Stimulated activated CD4-positive, alpha-beta T cell treated with anti-CD3 and anti-CD28 coated beads, Interleukin-15, amount 100 ng/mL, for 24 hours (primary cell): ENCODE measurements around the gene ZCCHC2.
A peak's percentile ranks its signal among the peaks of the same experiment; 100 is the strongest.

Source experiments
- DNase-seq: peaks from one replicate; pipeline ENCODE4 v3.0.0-alpha.2; 2020

Gene ZCCHC2

GRCh38 chr18:62512532-62512931 is 10.3 kb upstream of the ZCCHC2 start:
- DNase-seq = no peak

DNA sequence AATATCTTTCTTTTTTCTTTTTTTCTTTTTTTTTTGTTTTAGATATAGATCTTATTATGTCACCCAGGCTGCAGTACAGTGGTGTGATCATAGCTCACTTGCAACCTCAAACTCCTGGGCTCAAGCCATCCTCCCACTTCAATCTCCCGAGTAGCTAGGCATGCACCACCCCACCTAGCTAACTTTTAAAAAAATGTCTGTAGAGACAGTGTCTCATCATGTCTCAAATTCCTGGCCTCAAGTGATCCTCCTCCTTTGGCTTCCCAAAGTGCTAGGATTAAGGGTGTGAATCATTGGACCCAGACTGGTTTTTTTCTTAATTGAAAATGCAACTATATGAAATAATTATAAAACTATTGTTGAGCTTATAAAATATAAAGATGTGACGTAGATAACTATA is 9.8 kb upstream of the ZCCHC2 start:
- DNase-seq = no peak

GRCh38 chr18:62514570-62514969 is 8.3 kb upstream of the ZCCHC2 start:
- no peak for DNase-seq

GRCh38 chr18:62516242-62516641 is 6.6 kb upstream of the ZCCHC2 start:
- DNase-seq = no peak

DNA sequence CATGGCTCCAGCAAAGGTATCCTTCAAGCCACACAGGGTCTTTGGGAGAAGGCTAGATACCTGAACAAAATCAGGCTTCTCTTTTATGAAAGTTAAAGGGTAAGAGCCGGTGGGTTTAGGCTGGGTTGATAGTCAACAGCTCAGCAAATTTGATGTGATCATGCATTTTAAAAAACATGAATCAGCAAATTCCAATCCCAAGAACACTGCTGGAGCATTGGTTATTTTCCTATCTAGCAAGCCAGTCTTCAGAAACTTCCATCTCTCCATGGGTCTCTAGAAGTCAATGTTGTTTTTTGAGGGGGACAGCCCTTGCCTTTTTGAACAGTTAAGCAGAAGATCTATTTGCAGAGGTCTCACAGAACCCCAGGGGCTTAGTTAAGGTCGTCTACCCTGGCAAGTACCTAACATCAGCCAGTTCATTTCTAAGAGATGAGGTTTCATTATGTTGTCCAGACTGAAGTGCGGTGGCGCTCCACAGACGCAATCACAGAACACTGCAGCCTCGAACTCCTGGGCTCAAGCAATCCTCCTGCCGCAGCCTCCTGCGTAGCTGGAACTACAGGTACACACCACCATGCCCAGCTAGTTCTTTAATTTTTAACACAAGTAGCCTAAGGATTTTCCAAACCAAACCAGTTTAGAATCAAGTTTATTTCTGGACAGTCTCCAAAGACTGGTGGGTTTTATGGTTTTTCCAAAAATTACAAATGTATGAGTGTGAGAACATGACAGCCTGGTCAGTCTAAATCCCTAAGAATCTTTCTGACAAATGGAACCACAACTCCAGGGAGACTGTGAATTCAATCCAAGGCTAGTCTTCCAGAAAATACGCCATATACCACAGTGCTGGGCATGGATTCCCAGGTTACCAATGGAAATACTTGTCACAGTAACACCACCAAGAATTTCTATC is 4.1 kb upstream of the ZCCHC2 start:
- no peak for DNase-seq

- no peak for DNase-seq
Observed at GRCh38 chr18:62519684-62520083, 3.1 kb upstream of the ZCCHC2 start.

DNA sequence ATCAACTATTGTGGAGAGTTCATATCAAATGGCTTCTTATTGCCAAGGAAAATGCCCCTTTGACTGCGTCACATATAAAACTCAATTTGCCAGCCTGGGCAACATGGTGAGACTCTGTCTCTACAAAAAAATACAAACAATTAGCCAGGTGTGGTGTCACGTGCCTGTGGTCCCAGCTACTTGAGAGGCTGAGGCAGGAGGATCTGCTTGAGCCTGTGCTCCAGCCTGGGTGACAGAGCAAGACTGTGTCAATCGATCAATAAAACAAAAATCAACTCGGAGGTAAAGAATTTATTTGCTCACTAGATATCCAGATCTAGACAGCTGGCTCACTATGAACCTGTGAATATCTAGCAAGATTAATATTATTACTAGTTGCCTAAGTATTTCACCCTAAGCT is 1.7 kb upstream of the ZCCHC2 start:
- no peak for DNase-seq

DNA sequence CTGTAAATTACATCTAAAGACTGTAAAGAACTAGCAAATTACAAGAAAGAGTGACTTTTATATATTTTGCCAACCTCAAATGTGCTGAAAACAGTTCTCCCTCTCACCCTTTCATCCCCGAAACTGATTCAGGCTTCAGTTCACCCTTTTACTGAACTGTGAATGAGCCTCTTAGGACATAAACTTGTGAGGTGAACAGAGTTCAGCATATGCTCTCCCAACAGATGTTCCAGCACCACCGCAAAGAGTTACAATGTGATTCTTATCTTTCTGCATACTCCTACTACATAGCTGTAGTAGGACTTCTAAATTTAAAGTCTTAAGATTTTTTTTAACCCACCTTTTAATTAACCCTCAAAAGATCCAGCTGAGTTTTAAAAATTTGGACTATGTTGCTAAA is 1.2 kb upstream of the ZCCHC2 start:
- DNase-seq = no peak

DNA sequence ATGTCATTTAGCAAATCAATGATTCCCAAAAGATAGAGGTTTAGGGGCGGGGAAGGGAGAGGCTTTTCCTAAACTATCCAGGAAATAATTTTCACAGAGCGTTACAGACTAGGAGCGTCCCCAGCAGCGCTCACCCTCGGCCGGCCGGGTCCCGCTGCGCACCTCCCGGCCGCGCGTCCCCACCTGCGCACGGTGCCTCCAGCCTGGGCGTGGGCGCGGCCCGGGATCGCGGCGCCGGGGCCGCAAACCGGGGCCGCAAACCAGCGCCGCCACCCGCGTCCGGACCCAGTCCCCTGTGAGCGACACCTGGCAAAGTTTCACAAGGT is 684 bp upstream of the ZCCHC2 start:
- DNase-seq = no peak

DNA sequence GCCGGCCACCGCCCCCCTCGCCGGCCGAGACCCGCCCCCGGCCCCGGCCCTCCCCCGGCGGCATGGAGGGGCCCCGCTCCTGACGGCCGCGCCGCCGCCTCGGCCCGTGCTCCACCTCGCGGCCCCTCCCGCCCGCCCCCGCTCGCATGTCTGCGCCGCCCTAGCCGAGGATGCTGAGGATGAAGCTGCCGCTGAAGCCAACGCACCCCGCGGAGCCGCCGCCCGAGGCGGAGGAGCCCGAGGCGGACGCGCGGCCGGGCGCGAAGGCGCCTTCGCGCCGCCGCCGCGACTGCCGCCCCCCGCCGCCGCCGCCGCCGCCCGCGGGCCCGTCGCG is 397 bp downstream of the ZCCHC2 start:
- no peak for DNase-seq

DNA sequence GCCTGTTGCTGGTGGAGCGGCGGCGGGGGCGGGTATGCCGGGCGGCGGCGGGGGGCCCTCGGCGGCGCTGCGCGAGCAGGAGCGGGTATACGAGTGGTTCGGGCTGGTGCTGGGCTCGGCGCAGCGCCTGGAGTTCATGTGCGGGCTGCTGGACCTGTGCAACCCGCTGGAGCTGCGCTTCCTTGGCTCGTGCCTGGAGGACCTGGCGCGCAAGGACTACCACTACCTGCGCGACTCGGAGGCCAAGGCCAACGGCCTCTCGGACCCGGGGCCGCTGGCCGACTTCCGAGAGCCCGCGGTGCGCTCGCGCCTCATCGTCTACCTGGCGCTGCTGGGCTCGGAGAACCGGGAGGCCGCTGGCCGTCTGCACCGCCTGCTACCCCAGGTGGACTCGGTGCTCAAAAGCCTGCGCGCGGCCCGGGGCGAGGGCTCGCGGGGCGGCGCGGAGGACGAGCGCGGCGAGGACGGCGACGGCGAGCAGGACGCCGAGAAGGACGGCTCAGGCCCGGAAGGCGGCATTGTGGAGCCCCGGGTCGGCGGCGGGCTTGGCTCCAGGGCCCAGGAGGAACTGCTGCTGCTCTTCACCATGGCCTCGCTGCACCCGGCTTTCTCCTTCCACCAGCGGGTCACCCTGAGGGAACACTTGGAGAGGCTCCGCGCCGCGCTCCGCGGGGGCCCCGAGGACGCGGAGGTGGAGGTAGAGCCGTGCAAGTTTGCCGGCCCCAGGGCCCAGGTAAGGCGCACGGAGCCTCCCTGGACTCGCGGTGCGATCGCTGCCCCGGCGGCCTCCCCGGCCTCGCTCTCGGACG is 1.0 kb downstream of the ZCCHC2 start:
- peak; percentile 62 for DNase-seq

DNA sequence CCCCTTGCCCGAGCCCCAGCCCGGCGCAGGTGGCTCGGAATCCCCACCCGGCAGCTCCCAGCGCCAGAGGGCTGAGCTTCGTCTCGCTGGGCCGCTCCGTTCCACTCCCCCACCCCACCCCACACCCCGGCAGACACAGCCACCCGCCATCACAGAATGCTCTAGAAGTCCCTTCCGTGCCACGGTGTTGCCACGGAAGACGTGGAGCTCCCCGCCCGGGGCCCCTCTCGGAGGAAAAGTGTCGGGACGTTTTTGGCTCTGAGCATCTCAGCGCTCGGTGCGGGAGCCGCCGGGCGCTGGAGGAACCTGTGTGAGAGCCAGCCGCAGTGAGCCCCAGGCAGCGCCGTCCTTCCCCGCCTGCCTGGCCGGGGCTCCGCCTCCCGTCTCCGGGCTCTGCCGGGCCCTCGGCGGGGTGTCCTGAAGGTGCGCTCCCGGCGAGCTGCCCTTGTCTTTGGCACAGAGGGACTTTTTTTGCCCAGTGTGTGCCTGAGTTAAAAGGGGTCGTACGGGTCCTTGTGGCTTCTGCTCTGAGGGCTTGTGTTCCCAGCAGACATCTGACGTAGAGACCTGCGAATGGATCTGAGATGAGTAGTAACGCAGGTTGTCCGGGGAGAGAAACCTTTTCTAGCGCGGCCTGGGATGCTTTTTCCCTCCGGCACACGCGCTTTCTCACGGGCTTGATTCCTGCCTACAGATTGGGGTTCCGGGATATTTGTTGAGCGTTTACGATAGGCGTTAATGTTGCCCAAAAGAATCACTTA is 1.8 kb downstream of the ZCCHC2 start:
- peak; percentile 65 for DNase-seq

GRCh38 chr18:62525608-62526007 is 2.8 kb downstream of the ZCCHC2 start:
- no peak for DNase-seq

DNA sequence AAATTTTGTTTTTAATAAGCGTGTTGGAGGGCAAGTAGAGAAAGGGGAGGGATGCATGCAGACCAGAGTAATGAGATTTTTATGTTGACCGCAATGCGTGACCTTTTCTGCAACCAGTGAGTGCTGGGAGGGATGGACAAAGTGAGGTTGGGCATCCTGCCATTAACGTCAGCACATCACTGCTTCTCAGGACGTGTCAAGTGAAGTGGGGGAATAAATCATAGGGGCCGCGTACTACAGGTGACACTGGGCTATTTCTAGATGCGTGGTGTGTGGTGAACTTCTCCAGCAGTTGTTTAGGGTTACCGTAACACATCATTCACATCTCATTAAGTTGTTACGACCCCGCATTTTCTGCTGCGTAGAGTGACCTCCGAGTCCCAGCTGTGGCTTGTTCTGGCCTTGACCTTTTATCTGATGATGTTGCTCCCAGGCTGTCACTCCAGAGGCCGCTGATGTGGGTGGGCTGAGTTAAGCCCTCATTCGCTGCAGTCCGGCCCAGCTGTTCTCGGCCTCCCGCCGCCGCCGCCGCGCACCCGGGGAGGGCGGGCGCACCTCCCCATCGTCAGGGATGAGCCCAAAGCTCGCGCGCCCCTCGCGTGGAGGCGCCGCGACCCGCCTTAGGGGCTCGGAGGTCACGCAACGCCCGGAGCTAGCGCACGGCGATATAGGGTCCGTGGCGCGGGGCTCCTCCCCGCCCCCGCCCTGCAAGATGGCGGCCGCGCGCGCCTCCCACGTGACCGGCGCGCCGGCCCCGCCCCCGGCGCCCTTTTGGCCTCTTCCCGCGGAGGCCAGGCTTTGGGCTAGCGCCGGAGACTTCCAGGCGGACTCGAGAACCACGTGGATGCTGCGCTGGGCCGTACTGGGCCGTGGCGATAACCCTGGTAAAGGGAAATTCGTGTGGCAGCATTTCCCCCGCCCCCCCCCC is 3.5 kb downstream of the ZCCHC2 start:
- peak; percentile 85 for DNase-seq

- no peak for DNase-seq
Observed at GRCh38 chr18:62529597-62529996, 6.8 kb downstream of the ZCCHC2 start.

GRCh38 chr18:62531078-62531477 is 8.3 kb downstream of the ZCCHC2 start:
- DNase-seq = no peak

DNA sequence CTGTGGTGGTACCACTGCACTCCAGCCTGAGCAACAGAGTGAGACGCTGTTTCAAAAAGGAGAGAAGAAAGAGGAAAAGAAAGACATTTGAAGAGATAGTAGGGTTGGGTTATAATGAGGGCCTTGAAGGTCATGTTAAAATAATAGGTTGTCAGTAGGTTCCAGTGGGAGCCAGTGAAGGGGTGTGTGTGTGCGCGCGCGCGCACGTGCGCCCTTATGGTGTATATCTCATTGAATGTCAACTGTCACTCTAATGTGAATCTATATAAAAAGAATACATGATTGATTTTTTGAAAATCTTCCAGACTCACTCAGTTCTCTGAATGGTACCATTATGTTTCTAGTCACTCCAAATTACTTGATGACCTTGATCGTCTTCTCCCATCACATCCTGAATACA is 9.1 kb downstream of the ZCCHC2 start:
- no peak for DNase-seq

GRCh38 chr18:62536005-62536404 is 13.2 kb downstream of the ZCCHC2 start:
- DNase-seq = no peak

GRCh38 chr18:62537042-62537894 is 14.4 kb downstream of the ZCCHC2 start:
- no peak for DNase-seq

GRCh38 chr18:62537946-62538345 is 15.1 kb downstream of the ZCCHC2 start:
- no peak for DNase-seq

GRCh38 chr18:62538881-62539280 is 16.1 kb downstream of the ZCCHC2 start:
- no peak for DNase-seq
